GM12874 (cell line): ENCODE measurements around the gene PLPP2.
A peak's percentile ranks its signal among the peaks of the same experiment; 100 is the strongest.

Experiments
- CTCF ChIP-seq: IDR thresholded peaks from 2 replicates; pipeline ENCODE4 v1.5.1; 2011; ENCODE audit warnings: low read depth, mild to moderate bottlenecking, control low read depth, low read length, moderate library complexity; ENCODE audit not compliant: insufficient read depth

PLPP2 gene

GRCh38 chr19:307111-307531 lies 15.9 kb upstream of the PLPP2 start:
- no peak for TF ChIP-seq CTCF

GRCh38 chr19:306151-306900 lies 15.1 kb upstream of the PLPP2 start:
- no peak for TF ChIP-seq CTCF

- TF ChIP-seq CTCF = no peak
These were observed 14.3 kb upstream of the PLPP2 start for GRCh38 chr19:305240-306150.

- no peak for TF ChIP-seq CTCF
These were observed 5.4 kb upstream of the PLPP2 start for GRCh38 chr19:296476-297225.

GRCh38 chr19:295687-296370 lies 4.6 kb upstream of the PLPP2 start:
- no peak for TF ChIP-seq CTCF

GRCh38 chr19:294946-295686 lies 3.9 kb upstream of the PLPP2 start:
- peak; percentile 88 for TF ChIP-seq CTCF
